ENCODE results near the gene CD151.

The CD151 gene

DNA sequence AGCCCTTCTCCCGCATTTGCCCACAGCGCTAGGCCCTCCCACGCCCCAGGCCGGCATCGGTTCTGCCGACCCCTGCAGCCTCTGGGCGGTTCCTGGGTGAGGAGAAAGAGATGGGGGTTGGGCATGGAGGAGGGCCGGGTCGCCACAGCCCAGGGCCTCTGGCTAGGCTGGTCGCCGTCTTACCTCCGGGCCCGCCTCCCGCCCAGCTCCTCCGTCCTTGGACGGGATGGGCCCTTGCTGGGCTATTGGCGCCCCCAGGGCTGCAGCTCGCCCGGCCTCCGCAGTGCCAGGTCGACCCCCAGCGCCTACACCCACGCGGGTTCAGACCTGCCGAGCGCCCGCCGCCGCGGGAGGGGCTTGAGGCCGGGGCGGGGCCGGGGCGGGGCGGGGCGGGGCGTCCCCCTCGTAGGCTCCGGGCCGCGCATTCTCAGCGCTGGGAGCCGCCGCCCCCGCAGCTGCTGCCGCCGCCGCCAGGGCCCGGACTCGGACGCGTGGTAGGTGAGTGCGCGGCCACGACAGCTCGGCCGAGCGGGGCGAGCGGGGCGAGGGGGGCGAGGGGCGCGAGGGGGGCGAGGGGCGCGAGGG, at the start of gene CD151:
Gene CD151 (plus strand): TSS at position 424 of the 585 bp plus-strand sequence. CDS start 3,118 bp downstream, outside the sequence.
- peak; percentile 84 for DNase-seq (ENCODE audit: low spot score)

DNA sequence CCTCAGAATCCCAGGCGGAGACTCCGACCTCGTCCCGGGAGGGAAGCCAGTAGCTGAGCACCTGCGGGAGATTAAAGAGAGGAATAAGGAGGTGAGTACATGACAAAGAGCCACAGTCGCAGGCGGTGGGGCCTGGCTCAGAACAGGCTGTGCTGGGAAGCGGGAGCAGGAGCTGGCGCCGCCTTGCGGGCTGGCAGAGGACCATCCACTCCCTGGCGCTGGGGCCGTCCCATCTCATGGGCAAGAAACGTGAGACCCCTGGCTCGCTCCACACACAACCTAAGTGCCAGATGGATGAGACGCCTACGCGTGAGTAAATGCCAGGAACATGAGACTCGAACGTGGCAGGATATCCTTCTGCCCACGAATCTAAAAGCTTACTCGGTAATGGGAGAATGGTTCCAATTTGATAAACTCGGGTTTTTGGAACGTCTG, 49.2 kb upstream of the CD151 start:
- peak; percentile 90 for DNase-seq (ENCODE audit: low spot score)

DNA sequence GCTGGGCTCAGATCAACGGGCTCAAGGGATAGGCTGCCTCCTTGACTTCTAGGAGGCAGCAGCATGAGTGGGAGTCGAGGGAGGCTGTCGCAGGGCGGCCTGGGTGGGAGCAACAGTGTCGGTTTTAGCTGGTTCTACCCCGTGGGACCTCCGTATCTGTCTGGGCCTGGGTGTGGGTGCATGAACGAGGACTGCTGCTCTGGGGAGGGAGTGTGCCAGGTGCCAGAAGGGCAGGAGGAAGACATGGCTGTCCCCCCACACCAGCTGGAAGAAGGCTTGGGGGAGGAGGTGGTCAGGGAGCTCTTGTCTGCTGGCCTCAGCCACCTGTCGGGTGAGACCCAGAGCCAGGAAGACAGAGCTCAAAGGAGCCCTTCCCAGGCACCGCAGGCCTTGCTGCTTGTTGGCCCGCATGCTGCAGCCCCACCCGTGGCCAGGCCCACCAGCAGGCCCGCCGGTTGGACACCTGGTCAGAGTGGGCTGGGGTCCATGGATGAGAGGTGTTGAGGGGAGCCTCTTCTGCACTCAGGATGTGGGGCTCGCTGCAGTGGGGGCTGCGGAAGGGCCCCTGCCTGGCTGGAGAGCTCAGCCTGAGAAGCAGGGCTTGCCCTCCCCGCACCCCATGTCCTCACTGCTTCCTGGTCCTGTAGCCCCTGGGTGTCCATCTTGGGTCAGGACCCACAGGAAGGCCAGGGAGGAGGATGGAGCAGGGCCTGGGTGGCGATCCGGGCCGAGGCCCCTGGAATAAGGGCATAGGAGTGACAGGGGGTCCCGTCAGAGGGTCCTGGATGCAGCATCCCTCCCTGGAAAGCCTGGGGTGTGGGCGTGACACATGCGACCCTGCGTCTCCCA, 46.3 kb upstream of the CD151 start:
- DNase-seq (ENCODE audit: low spot score): no peak

DNA sequence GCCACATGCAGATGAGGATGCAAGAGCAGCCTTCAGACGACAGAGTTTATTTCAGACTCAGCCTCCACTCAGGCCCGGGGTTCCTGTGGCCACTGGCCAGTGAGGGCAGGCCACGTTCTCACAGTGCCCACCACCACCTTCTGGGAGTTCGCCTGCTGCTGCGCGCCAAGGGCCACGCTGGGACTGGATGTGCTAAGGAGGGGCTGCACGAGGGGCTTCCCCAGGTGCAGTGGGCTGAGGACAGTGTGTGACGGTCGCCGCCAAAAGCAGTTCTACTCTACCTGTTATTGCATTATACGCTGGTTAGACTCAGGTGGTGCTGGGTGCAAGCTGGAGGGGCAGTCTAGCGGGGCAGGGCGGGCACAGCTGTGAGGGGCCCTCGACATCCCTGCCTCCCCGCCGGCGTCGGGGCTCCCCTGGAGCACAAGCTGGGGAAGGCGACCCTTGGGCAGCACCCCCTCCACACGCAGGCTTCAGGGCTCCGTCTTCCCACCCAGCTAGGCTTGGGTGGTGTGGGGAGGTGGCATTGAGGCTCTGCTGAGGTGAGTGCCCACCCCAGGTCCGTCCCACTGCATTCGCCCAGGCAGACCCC, 45.6 kb upstream of the CD151 start:
- no peak for DNase-seq (ENCODE audit: low spot score)

DNA sequence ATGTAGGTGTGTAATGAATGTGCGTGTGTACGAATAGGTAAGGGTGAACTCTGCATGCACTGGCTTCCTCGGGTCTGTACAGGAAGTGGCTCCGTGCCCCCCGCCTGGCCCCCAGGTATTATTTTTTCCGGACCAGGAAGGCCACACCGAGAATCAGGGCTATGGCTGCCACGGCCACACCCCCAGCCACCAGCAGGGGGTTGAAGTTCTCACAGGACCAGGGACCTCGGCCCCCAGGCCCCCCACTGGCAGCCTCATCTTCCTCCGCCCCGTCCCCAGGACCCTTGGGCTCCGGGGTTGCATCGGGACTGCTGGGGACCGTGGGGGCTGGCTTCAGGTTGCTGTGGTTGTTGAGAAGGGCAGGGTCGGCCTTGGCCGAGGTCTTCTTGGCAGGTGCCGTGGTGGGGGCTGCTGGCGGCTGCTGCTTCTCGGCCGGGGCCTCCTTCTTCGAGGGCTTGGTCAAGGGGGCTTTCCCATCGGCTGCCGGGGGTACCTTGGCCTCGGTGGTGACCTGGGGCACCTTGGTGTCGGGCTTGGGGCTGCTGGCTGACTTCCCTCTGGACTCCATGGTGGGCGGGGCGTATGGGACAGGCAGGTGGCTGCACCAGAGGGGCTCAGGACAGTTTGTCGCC, 44.6 kb upstream of the CD151 start:
- no peak for DNase-seq (ENCODE audit: low spot score)

DNA sequence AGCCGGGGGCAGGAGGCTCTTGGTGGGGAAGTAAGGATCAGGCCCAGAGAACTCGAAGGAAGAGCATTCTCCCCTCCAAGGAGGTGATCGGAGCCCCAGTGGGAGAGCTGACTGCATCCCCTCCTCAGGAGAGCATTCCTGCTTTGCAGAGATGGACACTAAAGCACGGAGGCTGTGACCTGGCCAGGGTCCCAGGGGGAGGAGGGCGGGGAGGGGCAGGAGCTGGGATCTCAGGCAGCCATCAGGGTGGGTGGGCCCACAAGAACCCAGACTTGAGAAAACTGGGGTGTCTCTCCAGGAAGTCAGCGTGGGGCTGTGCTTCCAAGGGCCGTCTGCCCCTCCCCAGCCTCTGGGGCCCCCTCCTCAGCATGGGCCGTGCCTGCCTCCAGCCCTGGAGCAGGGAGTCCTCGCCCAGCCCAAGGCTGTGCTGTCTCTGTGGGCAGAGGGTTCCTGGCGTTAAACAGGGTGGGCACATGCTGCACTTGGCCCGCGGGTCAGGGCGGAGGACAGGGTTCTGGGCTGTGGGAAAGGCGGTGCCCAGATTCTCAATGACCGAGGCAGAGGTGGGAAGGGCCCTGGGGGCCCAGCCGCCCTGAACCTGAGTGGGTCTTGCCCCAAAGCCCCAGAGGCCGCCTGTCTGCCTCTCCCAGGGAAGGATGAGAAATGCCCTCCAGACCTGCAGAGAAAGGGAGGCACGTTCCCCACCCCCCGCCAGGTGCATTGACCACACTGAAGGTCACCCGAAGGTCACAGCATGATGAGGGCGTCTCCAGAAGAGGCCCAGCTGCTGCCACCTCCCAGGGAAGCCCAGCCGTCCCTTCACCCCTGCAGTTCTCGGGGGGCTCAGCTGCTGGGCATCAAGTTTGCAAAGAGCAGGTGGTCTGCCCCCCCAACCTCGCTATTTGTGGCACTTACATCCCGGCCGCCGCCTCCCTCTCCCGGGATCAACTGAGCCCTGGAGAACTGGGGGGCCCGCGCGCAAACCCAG, 43.5 kb upstream of the CD151 start:
- no peak for DNase-seq (ENCODE audit: low spot score)

DNA sequence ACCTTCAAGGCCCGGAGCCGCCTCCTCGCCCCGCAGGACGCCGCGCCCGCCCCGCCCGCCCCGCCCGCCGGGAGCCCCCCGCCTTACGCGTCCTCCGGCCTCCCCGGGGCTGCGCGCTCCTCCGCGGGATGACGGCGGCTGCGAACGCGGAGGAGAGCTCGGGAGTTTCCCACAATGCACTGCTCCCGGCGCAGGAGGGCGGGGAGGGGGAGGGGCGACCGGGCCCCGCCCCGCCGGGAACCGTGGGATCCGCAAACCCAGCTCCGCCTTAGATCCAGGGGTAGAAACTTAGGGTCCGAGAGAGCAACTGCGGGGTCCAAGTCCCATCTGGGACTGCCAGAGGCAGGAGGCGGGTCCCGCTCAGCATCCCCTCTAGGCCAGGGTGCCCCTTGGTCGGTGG, 42.8 kb upstream of the CD151 start, which contains the start of gene CEND1:
Gene CEND1 (minus strand): TSS at position 148 of the 400 bp plus-strand sequence. CDS start 1,514 bp downstream, outside the sequence.
- DNase-seq (ENCODE audit: low spot score): peak; percentile 81

DNA sequence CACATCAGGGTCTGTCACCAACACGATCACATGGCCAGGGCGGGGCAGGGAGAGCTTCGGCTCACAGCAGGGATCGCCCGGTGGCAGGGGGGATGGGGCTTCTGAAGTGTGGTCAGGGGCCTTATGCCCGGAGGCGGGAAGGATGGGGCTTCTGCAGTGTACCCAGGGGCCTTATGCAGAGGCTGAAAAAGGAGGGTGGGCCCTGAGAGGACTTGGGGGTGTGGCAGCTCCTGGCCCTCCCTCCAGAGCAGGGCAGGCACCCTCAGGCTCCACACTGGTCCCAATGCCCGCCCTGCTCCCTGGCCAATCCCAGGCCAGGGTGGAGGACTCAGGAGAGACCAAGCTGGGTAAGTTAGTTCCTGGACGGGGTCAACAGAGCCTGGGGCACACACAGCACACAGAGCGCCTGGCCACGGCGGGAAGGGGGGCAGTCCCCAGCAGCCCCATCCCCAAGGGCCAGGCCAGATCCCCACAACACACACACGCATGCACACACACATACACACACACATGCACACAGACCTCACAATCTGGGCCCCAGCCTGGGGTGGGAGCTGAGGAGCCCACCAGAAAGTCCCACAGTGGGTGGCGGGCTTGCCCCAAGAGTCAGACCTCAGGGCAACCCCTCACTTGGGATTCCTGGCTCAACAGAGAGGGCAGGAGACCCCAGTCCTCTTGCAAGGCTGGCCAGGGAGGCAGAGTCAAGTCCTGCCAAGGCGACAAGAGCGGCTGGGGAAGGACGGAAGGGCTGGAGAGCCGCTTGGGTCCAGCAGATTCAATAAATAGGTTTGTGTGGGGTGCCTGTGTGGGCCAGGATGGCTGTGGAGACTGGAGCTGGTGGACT, 41.8 kb upstream of the CD151 start:
- no peak for DNase-seq (ENCODE audit: low spot score)

DNA sequence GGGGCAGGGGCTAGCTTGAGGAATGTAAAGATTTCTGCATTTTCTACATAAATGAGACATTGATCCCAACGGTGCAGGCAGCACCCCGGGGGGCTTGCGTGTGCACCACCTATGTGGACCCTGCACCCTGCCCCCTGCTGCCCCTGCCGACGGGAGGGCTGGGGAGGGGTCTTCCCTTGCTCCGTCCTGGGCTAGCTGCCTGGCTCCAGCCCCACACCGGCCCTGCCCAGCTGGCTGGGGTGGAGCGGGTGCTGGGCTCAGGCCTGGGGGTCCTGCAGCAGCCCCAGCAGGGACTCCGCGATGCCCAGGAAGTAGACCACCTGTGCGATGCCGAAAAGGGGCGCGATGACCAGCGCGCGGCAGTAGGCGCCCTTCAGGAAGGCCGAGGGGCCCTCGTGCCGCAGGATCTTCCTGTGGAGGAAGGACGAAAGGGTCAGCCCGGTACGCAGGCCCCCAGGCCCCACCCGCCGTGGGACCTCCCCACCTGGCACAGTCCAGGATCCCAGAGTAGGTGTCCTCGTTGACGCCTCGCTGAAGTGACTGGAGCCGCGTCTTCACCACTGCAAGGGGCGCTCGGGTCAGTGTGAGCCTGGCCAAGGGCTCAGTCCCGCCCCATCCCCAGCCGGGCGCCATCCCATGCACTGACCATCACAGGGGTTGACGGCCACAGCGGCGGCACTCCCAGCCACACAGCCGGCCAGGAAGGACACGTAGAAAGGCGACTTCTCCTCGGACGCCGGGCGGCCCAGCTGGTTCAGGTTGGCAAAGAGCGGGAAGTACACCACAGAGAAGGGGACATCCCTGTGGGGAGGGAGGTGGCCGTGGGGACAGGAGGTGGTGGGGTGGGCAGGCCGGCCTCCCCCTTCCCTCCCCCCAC, 40.9 kb upstream of the CD151 start:
- DNase-seq (ENCODE audit: low spot score): no peak

DNA sequence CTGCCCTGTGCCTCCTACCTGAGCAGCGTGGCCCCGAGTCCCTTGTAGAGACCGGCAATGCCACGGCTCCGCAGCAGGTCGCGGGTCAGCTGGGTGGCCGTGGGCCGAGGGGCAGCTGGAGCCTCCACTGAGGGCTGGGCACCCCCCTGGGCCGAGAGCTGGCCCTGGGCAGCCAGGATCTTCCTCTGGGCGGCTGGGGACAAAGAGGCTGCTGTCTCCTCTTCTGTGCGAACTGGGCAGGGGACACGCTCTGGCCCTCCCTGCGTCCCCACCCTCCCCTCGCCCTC, 40.3 kb upstream of the CD151 start:
- DNase-seq (ENCODE audit: low spot score): no peak

DNA sequence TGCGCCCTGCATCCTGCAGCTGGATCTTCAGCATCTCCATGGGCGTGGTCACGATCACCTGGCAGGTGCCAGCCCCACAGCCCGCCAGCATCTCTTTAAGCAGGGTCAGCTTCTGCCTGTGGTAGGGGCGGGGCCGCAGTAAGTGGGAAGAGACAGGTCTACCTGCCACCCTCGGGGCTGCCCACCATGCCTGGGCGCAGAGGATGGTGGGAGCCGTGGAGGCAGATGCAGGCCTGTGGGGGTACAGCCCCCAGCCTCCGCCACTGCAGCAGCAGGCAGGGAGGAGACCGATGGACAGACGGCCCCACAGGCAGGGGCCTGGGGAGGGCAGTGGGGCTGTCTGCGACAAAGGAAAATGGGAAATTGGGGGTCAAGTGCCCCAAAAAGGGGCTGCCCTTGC, 39.9 kb upstream of the CD151 start:
- no peak for DNase-seq (ENCODE audit: low spot score)

DNA sequence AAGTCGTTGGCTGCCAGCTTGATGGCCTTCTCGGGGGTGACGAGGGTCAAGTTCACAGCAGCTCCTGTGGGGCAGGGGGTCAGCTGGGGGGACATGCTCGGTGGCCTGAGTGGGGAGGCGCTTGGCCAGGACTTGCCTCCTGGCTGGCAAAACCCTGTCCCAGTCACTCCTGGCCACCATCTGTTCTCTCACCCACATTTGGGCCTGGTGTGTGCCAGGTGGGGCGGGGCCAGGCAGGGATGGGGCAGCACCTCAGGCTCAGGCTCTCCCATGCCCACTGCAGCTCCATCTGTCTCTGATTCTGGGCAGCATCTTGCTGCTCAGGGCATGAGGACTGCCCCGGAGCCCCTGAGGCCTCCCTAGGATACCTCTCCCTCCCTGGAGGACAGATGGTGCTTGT, 39.2 kb upstream of the CD151 start:
- DNase-seq (ENCODE audit: low spot score): peak; percentile 71

DNA sequence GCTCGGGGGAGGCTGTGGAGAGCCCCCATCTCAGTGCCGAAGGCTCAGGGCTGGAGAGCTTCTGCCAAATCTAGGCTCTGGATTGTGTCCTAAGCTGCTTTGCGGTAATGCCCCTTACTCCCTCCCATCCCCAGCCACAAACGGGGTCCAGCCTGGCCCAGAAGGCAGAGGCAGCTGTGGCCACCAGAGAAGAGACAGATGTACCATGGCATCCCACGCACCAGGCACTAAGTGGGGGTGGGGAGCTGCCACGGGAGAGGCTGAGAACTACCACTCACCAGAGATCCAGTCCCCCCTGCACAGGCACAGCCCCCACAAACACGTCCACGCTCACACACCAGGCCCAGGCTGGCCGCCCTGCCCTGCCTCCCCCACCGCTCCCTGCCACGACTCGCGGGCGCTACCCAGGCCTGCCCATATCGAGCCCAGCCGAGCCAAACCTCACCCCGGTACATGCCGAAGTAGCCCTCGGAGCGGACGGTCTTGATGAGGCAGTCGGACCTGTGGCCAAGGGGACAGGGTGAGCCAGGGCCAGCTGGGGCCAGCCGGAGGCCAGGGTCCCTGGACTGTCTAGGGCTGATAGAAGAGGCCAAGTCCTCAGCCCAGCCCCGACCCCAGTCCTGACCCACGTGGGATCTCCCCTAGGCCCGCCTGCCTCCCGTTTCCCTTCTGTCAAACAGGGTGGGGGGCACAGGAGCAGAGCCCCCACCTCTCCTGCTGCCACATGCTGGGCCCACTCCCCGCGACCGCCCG, 38.6 kb upstream of the CD151 start:
- DNase-seq (ENCODE audit: low spot score): no peak

DNA sequence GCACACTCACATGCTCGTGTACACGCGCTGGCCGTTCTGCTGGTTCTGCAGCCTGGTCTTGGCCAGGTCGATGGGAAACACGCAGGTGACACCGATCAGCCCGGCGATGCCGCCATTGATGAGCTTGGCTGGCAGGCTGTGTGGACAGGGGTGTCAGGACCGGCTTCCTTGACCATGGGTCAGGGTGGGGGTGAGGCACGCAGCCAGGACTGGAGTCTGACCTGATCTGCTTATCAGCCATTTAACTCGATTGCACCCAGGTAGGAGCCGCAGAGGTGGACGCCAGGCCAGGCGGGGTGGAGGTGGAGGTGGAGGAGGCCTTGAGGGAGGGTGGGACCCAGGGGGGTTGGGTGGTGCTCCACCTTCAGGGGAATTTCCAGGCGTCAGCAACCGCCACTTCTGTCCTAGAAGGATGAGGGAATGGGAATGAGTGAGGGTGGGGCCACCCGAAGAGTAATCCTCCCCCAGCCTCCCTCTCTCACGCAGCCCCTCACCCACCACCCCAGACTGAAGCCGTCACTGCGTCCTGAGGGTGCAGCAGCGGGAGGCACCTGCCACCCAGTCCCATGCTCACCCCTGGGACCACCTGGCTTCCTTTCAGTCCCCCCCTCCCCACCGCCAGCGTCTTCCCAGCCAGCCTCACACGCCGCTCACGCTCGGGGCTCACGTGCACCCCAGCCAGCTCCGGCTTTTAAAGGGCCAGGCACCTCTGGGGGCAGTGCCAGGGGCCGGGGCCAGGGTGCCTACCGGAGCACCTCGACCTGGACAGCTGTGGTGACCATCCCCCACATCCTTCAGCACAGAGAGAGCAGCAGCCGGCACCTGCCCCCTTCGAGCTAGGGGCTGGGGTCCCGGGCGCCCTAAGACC, 37.8 kb upstream of the CD151 start:
- DNase-seq (ENCODE audit: low spot score): peak; percentile 79

DNA sequence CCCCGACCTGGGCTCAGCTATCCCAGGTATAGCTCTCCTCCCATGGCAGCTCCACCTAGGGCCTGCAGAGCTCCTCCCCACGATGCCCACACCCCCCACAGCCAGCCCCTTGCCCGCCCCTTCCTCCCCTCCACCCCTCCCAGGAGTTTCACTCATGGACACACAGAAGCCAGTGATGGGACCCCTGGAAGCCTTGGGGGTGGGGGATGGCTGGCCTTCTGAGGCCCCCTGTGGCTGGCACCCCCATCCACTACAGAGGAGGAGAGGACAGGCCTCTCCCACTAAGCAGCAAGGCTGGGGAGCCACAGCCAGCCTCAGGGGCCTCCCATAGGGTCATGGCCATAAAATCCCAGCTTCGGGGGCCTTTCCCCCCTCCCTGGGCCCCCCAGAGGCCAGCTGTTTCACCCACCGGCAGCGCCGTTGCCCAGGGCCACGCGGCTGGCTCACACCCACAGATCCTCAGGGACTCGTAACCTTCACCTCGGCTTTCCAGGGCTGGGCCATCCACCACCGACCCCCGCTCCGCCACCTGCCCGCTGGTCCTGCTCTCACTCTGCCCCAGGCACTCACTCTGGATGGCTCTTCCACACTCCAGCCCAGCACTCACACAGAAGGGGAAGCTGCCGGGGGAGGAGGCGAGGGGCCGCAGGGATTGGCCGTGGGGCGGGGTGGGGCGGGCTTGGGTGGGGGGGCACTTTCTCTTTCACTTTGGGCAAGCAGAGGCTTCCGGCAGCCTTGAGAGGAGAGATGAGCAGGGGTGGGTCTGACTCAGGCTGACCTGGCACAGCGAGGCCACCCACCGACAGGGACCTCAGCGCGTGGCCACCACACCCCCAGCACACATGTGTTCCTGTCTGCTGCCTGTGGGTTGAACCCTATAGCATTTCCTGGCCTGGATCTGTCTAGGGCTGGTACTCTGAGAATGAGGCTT, 36.9 kb upstream of the CD151 start:
- DNase-seq (ENCODE audit: low spot score): peak; percentile 78

DNA sequence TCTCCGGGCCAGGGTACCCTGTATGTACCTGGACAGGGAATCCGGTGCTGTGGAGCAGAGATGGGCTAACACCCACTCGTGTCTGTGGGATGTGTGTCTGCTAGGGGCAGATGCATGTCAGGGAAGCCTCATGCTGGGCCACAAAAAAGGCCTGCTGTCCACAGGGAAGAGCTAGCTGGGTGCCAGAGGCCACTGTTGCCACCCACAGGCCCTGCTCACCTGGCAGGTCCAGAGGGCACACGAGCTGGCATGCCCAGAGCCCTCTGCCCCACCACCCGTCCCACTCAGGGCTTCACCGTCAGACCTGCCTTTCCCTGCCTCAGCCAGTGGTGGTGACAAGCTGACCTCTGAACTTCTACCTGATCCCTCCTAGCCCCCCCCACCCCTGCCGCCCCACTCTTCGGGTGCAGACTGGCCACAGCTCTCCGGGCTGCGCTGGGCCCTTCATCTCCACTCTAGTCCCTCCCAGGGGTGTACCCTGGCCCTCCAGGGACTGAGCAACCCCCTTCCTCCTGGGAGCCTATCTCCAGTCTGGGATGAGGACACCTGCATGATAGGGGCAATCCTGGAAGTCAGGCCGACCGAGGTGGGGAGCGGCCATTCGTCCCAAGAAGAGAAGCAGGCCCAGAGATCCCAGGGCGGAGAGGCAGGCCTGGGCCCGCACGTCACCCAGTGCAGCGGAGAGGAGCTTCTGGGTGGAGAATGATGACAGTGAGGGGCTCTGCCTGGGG, 36.0 kb upstream of the CD151 start:
- DNase-seq (ENCODE audit: low spot score): no peak

Measured in D341Med (cell line).